DOHH2 (cell line): Measurements from ENCODE around the gene DUOX1.

Source experiments
- H3F3A ChIP-seq: fragments of 200-600 bp; sonication (generic), shearing (Covaris generic); 2 replicates; pipeline ENCODE4 v1.6.0; 2016; ENCODE audit warnings: antibody characterized with exemption, mild to moderate bottlenecking; ENCODE audit not compliant: control insufficient read depth, insufficient read depth
- H3K27ac ChIP-seq: fragments of 200-600 bp; sonication (generic); 2 replicates; pipeline ENCODE4 v1.5.1; 2014; ENCODE audit warnings: low read depth, mild to moderate bottlenecking, low read length, moderate library complexity
- H3K27me3 ChIP-seq: fragments of 200-600 bp; sonication (generic); 2 replicates; pipeline ENCODE4 v1.6.1; 2014; ENCODE audit warnings: mild to moderate bottlenecking, low read length, mixed read lengths; ENCODE audit not compliant: control insufficient read depth
- H3K36me3 ChIP-seq: fragments of 200-600 bp; sonication (generic); 2 replicates; pipeline ENCODE4 v1.6.1; 2014; ENCODE audit warnings: mild to moderate bottlenecking, low read length, moderate library complexity, mixed read lengths; ENCODE audit not compliant: control insufficient read depth
- H3K4me1 ChIP-seq: fragments of 200-600 bp; sonication (generic); 2 replicates; pipeline ENCODE4 v1.6.1; 2014; ENCODE audit warnings: mild to moderate bottlenecking, low read length, mixed read lengths; ENCODE audit not compliant: control insufficient read depth
- H3K4me2 ChIP-seq: fragments of 200-600 bp; sonication (generic); 2 replicates; pipeline ENCODE4 v1.6.0; 2014; ENCODE audit warnings: mild to moderate bottlenecking, low read length, moderate library complexity
- H3K4me3 ChIP-seq: fragments of 200-600 bp; sonication (generic); 2 replicates; pipeline ENCODE4 v1.5.1; 2014; ENCODE audit warnings: mild to moderate bottlenecking, low read length, mixed read lengths
- H3K79me2 ChIP-seq: fragments of 200-600 bp; sonication (generic); 2 replicates; pipeline ENCODE4 v1.6.1; 2014; ENCODE audit warnings: mild to moderate bottlenecking, low read length, mixed read lengths; ENCODE audit not compliant: control insufficient read depth
- H3K9me2 ChIP-seq: fragments of 200-600 bp; sonication (generic); replicated peaks from 2 replicates; pipeline ENCODE4 v1.6.1; 2014; ENCODE audit warnings: mild to moderate bottlenecking, low read length, mixed read lengths; ENCODE audit not compliant: control insufficient read depth
- H3K9me3 ChIP-seq: fragments of 200-600 bp; sonication (generic); 2 replicates; pipeline ENCODE4 v1.6.1; 2014; ENCODE audit warnings: antibody characterized with exemption, low read length, mixed read lengths; ENCODE audit not compliant: control insufficient read depth, insufficient read depth
- H4K20me1 ChIP-seq: fragments of 200-600 bp; sonication (generic); 2 replicates; pipeline ENCODE4 v1.6.0; 2014; ENCODE audit warnings: low read depth, mild to moderate bottlenecking, antibody characterized with exemption, low read length, moderate library complexity; ENCODE audit not compliant: control insufficient read depth, insufficient read depth
- CTCF ChIP-seq: fragments of 200-600 bp; sonication (generic); IDR thresholded peaks from one replicate; pipeline ENCODE4 v1.5.1; 2014; ENCODE audit warnings: antibody characterized with exemption, mild to moderate bottlenecking, low read depth, low read length; ENCODE audit not compliant: poor library complexity, severe bottlenecking
- EZH2phosphoT487 ChIP-seq: fragments of 200-600 bp; sonication (generic); IDR thresholded peaks from 2 replicates; pipeline ENCODE4 v1.6.1; 2017; ENCODE audit warnings: borderline replicate concordance, mild to moderate bottlenecking, antibody characterized with exemption, low read length, moderate library complexity, mixed read lengths

Gene DUOX1

GRCh38 chr15:45166834-45167630, 37.2 kb downstream of the DUOX1 start:
- H4K20me1 ChIP-seq, result no peaks in the 10 kb centered on the region
- H3K4me1 ChIP-seq, result peaks cover 31% of the 10 kb centered on the region
- 0 out of 2 replicates have a peak, but pooled peaks cover 5% of the 10 kb centered on the region for H3F3A ChIP-seq
- peaks cover 17% of the 10 kb centered on the region for H3K79me2 ChIP-seq
- peak overlapping the region; percentile 82 for H3K4me2 ChIP-seq
- no peaks in the 10 kb centered on the region for H3K9me2 ChIP-seq
- H3K9me3 ChIP-seq, result no peaks in the 10 kb centered on the region
- H3K4me3 ChIP-seq, result peak overlapping the region; percentile 92
- H3K27ac ChIP-seq, result peak overlapping the region; percentile 74
- H3K36me3 ChIP-seq, result no peaks in the 10 kb centered on the region
- no peaks in the 10 kb centered on the region for H3K27me3 ChIP-seq
- peak; percentile 73 for TF ChIP-seq CTCF
- no peak for TF ChIP-seq EZH2phosphoT487

- Histone ChIP-seq H3F3A (0 out of 2 replicates have a peak, but pooled peaks cover 5% of the 10 kb centered on the region), H4K20me1 (no peaks in the 10 kb centered on the region), H3K27me3 (no peaks in the 10 kb centered on the region), H3K4me3 (peak overlapping the region; percentile 92), H3K4me2 (peak overlapping the region; percentile 82), H3K79me2 (peaks cover 17% of the 10 kb centered on the region), H3K9me2 (no peaks in the 10 kb centered on the region), H3K36me3 (no peaks in the 10 kb centered on the region), H3K9me3 (no peaks in the 10 kb centered on the region), H3K27ac (no peak overlapping the region), H3K4me1 (peaks cover 31% of the 10 kb centered on the region)
- no peak for TF ChIP-seq EZH2phosphoT487
- TF ChIP-seq CTCF, result no peak
Observed at GRCh38 chr15:45167631-45168205, 37.9 kb downstream of the DUOX1 start.

GRCh38 chr15:45168286-45168685, 38.5 kb downstream of the DUOX1 start:
- TF ChIP-seq CTCF, result no peak
- TF ChIP-seq EZH2phosphoT487, result no peak
- Histone ChIP-seq H3K79me2 (peaks cover 17% of the 10 kb centered on the region), H3K4me1 (peaks cover 31% of the 10 kb centered on the region), H3F3A (0 out of 2 replicates have a peak, but pooled peaks cover 5% of the 10 kb centered on the region), H4K20me1 (no peaks in the 10 kb centered on the region), H3K9me3 (no peaks in the 10 kb centered on the region), H3K27me3 (no peaks in the 10 kb centered on the region), H3K9me2 (no peaks in the 10 kb centered on the region), H3K4me2 (no peak overlapping the region), H3K36me3 (no peaks in the 10 kb centered on the region), H3K27ac (no peak overlapping the region), H3K4me3 (no peak overlapping the region)
